Activated CD4-positive, alpha-beta T cell treated with anti-CD3 and anti-CD28 coated beads for 4 hours (primary cell): ENCODE measurements around the gene TRMO.
A peak's percentile ranks its signal among the peaks of the same experiment; 100 is the strongest.
"Not testable (repeated sequence)": the region's sequence is repeated elsewhere in the genome, so short reads cannot be mapped to it uniquely, and the experiment has no call there.

Experiments
- DNase-seq, 2 donors: peaks; one replicate each; pipeline ENCODE4 v3.0.0-alpha.2; 2020

TRMO gene, protein sequence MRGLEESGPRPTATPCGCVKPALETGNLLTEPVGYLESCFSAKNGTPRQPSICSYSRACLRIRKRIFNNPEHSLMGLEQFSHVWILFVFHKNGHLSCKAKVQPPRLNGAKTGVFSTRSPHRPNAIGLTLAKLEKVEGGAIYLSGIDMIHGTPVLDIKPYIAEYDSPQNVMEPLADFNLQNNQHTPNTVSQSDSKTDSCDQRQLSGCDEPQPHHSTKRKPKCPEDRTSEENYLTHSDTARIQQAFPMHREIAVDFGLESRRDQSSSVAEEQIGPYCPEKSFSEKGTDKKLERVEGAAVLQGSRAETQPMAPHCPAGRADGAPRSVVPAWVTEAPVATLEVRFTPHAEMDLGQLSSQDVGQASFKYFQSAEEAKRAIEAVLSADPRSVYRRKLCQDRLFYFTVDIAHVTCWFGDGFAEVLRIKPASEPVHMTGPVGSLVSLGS

DNA sequence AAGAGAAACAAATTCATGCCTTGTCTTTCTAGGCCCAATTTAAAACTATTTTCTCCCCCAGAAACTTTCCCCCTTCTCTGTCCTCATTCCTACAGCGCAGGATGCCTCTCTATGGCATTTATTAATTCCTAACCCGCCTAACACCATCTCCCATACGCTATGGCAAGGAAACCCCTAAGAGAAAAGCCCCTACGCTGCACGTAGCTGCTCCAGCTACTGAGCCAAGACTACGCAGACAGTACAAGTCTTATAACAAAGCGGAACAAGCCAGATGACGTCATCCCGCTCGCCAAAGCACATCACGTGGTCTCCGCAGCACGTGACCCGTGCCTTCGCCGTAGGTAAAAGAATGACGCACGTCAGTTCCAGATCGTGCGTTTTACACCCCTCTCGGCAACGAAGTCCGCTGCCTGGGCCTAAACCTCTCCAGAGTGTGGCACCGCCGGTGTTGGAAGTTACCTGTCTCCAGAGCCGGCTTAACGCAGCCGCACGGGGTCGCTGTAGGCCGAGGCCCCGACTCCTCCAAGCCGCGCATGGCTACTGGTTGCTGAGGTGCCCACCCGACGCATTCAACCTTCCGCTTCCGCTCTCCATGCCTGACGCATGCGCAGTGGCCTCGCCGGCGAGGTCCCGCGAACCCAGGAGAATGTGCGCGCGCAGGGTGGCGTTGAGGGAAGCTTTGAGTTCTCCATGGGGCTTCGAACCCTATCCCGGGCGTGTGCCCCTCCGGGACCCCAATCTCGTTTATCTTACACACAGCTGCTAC is at the start of gene TRMO:
TRMO (minus strand) TSS at position 542 of the 766 bp plus-strand sequence; CDS start at position 535, 7 bp downstream.
- DNase-seq = peak; percentile 98 to 99

DNA sequence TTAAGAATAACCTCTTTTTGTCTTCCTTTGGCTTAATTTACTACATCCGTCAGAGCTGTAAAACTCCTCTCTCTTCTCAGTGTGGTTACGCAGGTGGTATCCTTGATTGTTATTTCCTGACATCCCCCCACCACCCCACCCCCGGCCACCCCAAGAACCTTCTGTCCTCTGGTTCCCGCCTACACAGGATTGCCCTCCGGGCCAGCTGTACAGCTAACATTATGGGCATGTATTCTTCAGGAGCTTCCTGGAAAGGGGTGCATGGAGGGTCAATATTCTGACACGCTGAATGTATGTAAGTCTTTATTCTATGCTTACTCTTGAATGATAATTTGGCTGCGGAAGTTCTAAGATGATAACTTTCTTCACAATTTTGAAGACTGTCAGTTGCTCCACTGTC is 47.9 kb upstream of the TRMO start:
- DNase-seq = no peak

GRCh38 chr9:97969014-97969413 is 46.7 kb upstream of the TRMO start:
- no peak for DNase-seq

GRCh38 chr9:97966493-97966892 is 44.2 kb upstream of the TRMO start:
- no peak for DNase-seq

DNA sequence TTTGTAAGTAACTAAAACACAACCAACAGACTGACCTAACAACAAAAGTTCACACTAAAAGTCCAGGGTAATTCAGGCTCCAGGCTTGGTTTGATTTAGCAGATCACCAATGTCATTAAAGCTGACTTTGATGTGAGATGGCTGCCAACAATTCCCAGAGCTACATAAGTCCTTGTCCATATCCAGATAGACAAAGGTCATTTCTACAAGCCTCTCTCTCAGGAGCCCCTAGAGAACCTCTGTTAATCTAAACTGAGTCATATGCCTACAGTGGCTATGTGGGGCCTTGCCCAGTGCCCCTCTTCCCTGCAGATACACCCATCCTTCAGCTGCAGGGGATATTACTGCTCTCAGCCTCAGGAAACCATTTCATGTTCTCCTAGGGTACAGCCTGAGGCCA is 42.6 kb upstream of the TRMO start:
- DNase-seq = no peak

- DNase-seq = no peak
These were observed 40.9 kb upstream of the TRMO start for GRCh38 chr9:97963232-97963631.

GRCh38 chr9:97962575-97962974 is 40.3 kb upstream of the TRMO start:
- DNase-seq = no peak

DNA sequence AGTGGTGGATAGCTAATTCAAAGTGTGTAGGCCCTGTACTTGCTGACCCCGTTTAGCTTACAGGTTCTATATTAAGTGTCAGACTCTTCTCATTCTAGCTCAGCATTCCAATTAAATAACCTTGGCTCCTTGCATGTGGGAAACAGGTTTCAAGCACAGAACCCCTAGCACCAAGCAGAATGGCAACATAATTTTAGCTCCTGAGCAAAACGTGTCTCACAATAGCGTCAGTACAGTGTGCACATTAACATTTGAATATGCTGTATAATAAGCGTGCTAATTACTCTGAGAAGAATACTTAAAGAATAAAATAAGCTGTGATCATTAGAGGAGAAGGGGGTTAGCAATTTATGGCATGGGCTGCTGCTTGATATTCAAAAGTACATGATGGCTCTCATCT is 39.8 kb upstream of the TRMO start:
- no peak for DNase-seq

GRCh38 chr9:97961361-97961760 is 39.1 kb upstream of the TRMO start:
- DNase-seq = no peak

DNA sequence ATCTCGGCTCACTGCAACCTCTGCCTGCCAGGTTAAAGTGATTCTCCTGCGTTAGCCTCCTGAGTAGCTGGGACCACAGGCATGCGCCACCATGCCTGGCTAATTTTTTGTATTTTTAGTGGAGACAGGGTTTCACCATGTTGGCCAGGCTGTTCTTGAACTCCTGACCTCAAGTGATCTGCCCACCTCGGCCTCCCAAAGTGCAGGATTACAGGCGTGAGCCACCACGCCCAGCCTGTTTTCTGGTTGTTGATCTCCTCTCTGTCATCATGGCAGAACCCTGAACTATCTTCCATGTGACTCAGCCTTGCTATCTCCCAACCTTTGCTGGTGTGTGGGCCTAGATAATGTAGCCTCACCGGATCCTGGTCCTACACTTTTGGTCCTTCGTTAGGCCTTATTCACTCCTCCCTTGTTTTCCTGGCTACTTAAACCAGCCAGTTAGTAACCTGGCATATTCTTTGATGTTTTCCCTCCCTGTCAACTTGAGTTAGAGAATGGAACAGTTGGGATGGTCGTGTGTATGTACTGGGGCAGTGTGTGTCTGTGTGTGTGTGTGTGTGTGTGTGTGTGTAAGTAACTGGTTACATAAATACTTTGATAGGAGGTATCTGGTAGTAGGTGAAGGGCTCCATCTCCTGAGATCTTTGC is 38.5 kb upstream of the TRMO start:
- not testable (repeated sequence) for DNase-seq

- no peak for DNase-seq
These were observed 37.3 kb upstream of the TRMO start for GRCh38 chr9:97959585-97959984.

GRCh38 chr9:97958812-97959511 is 36.7 kb upstream of the TRMO start:
- no peak for DNase-seq

DNA sequence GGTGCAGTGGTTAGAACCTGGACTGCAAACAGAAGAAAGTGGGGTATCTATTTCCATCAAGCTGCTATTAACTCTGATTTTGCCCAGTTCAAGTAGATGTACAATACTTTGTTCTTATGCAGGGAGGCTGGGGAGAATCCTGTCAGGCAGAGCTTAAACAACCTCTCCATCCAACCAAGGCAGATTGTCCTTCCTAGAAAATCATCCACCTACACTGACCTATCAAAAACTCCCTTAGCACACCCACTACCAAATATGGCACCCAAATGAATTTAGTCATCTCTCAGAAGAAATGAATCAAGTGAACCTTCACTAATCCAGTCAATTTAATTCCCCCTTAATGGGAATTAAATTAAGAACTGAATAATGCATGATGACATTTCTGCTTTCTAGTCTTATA is 34.0 kb upstream of the TRMO start:
- DNase-seq = no peak

DNA sequence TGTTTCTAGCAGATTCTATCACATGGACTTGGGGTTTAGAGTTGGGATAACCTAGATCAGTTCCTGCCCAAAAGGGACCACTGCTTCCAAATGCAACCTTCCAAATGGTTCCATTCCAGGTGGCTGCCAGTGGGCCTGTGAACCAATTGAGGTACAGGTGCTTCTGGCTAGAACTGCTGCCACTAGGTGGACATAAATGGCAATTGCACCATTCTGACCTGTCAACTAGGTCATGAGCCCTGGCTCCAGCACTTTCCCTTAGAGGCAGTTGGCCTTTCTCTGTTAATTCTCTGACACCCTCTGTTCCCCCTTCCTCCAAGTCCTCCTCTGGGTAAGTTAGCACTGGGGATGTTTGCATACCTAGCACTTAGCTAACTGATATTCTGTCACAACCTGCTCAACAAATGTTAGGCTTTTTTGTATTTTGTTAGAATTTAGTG is 32.3 kb upstream of the TRMO start:
- peak; percentile 37 to 53 for DNase-seq

DNA sequence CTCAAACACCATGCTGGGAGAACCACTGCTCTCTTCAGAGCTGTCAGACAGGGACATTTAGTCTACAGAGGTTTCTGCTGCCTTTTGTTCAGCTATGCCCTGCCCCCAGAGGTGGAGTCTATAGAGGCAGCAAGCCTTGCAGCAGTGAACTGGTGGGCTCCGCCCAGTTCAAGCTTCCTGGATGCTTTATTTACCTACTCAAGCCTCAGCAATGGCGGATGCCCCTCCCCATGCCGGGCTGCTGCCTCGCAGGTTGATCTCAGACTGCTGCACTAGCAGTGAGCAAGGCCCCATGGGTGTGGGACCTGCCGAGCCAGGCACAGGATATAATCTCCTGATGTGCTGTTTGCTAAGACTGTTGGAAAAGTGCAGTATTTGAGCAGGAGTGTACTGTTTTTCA is 28.6 kb upstream of the TRMO start:
- not testable (repeated sequence) for DNase-seq

GRCh38 chr9:97947094-97947493 is 24.8 kb upstream of the TRMO start:
- DNase-seq = not testable (repeated sequence)

DNA sequence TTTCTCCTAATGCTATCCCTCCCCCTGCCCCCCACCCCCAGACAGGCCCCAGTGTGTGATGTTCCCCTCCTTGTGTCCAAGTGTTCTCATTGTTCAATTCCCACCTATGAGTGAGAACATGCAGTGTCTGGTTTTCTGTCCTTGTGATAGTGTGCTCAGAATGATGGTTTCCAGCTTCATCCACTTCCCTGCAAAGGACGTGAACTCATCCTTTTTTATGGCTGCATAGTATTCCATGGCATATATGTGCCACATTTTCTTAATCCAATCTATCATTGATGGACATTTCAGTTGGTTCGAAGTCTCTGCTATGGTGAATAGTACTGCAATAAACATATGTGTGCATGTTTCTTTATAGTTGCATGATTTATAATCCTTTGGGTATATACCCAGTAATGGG is 23.2 kb upstream of the TRMO start:
- not testable (repeated sequence) for DNase-seq

DNA sequence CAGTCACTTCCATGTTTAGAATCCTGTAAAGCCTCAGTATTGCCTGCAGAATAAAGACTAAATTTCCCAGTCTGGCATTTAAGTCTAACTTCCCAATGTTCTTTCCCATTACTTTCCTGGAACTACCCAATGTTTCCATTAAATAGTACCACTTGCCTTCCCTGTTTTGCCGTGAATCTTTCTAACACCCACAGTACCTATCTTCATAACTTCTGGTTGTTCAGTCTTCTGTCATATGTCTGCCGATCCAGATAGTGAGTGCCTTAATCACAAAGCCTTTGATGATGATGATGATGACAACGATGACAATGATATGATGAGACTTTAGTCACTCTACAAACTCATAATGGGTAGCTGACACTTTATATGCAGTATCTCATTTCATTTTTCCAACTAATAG is 22.3 kb upstream of the TRMO start:
- no peak for DNase-seq

GRCh38 chr9:97943308-97943855 is 21.1 kb upstream of the TRMO start:
- no peak for DNase-seq

DNA sequence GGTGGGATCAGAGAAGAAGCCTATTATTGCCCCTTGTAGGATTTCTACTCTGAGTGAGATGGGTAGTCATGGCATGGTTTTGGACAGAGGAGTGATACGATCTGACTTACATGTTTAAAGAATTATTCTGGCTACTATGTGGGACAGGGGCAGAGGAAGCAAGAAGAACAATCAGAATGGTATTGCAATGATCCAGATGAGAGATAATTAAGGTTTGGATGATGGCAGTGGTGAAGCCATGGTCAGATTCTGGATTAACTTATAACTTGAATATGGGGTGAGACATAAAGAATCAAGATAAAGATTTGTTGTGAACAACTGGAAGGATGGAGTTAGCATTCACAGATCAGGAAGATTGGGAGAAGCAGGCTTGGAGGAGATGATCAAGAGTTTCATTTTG is 19.0 kb upstream of the TRMO start:
- no peak for DNase-seq

DNA sequence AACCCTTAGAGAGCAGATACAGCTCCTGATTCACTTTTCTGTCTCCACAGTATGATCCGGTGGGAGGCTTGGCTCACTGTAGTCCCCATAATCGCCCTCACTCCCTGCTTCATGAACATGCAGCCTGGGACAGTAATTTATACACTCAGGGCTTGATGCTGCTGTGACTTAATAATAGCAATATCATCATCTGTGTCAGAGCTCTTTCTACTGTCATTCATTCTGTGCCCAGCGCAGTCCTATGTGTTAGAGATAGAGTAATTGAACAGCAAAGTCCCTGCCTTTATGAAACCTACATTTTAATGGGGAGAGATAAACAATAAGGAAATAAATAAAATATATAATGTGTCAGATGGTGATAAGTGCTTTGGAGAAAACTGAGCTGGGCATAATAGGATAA is 18.4 kb upstream of the TRMO start:
- no peak for DNase-seq

GRCh38 chr9:97940233-97940632 is 17.9 kb upstream of the TRMO start:
- DNase-seq = no peak
